Lower lobe of right lung (tissue), 2 donors: ENCODE measurements around the gene TLN1. TPM values are rescaled to one million over a fixed set of nuclear protein-coding genes. Genes with fewer than 3 reads are reported as not detected.

Experiments
- ATAC-seq, 2 donors: fragments of 200-7000 bp; cut with Tn5 transposase; one replicate each; pipeline ENCODE4 v1.9.1; 2020 to 2022; ENCODE audit warnings: mild to moderate bottlenecking in 2 of 2, moderate library complexity in 2 of 2
- DNase-seq: peaks from one replicate; pipeline ENCODE4 v3.0.0-alpha.2; 2020
- H3K27ac ChIP-seq: fragments of 200-600 bp; one replicate; pipeline ENCODE4 v1.8.0; 2022
- H3K27me3 ChIP-seq: fragments of 200-600 bp; one replicate; pipeline ENCODE4 v1.8.0; 2022; ENCODE audit warnings: low read depth
- H3K36me3 ChIP-seq: fragments of 200-600 bp; one replicate; pipeline ENCODE4 v1.8.0; 2022; ENCODE audit warnings: mild to moderate bottlenecking
- H3K4me1 ChIP-seq: fragments of 200-600 bp; one replicate; pipeline ENCODE4 v1.8.0; 2022
- H3K4me3 ChIP-seq: fragments of 200-600 bp; one replicate; pipeline ENCODE4 v1.8.0; 2022; ENCODE audit warnings: mild to moderate bottlenecking
- H3K9me3 ChIP-seq: fragments of 200-600 bp; one replicate; pipeline ENCODE4 v1.8.0; 2022
- intact Hi-C: fragments of 100-400 bp; cut with DNase I; formaldehyde crosslinking; loops from one replicate; pipeline ENCODE4 v1.11.0; 2022
- total RNA-seq: library from RNA; stranded (reverse); fragmentation: NEBNext Ultra II Directional; extraction: Animal tissue kit (Norgen Biotek cat#: 25700); gene quantifications from one replicate; pipeline ENCODE4 v1.2.1, GENCODE V29; 2021
- TF ChIP-seq, protein P1 (sequence below): fragments of 200-600 bp; IDR thresholded peaks from one replicate; pipeline ENCODE4 v1.8.0; 2022; ENCODE audit warnings: antibody characterized with exemption, mild to moderate bottlenecking
- donor health status: DM: no; HTN: yes; CAD: no; lungs with severe emphysema.

The TLN1 gene
- total RNA-seq, 1 donor from 2014 or later, result 406 TPM

DNA sequence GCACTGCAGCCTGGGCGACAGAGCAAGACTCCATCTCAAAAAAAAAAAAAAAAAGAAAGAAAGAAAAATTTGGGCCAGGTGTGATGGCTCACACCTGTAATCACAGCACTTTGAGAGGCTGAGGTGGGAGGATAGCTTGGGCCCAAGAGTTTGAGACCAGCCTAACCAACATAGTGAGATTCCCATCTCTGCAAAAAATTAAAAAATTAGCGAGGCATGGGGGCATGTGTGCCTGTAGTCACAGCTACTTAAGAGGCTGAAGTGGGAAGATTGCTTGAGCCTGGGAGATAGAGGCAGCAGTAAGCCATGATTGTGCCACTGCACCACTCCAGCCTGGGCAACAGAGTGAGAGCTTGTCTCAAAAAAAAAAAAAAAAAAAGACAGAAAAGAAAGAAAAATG is 78.4 kb downstream of the TLN1 start:
- Histone ChIP-seq H3K4me1 (peaks cover 39% of the 10 kb centered on the region), H3K9me3 (no peaks in the 10 kb centered on the region), H3K36me3 (no peaks in the 10 kb centered on the region), H3K4me3 (no peak overlapping the region), H3K27me3 (no peaks in the 10 kb centered on the region), H3K27ac (peak overlapping the region; percentile 77)
- intact Hi-C loops, result no loop called here
- no peak for DNase-seq
- TF ChIP-seq, protein P1, sequence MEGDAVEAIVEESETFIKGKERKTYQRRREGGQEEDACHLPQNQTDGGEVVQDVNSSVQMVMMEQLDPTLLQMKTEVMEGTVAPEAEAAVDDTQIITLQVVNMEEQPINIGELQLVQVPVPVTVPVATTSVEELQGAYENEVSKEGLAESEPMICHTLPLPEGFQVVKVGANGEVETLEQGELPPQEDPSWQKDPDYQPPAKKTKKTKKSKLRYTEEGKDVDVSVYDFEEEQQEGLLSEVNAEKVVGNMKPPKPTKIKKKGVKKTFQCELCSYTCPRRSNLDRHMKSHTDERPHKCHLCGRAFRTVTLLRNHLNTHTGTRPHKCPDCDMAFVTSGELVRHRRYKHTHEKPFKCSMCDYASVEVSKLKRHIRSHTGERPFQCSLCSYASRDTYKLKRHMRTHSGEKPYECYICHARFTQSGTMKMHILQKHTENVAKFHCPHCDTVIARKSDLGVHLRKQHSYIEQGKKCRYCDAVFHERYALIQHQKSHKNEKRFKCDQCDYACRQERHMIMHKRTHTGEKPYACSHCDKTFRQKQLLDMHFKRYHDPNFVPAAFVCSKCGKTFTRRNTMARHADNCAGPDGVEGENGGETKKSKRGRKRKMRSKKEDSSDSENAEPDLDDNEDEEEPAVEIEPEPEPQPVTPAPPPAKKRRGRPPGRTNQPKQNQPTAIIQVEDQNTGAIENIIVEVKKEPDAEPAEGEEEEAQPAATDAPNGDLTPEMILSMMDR, result no peak
- ATAC-seq, result no peak

DNA sequence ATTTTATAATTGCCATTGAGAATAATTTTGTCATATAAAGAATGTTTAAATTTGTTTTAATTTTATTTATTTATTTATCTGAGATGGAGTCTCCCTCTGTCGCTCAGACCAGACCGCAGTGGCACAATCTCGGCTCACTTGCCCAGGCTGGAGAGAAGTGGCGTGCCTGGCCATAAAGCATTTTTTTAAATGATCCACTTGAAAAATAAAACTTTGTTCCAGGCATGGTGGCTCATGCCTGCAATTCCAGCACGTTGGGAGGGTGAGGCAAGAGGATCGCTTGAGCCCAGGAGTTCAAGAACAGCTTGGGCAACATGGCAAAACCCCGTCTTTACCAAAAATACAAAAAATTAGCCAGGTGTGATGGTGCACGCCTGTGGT is 79.2 kb downstream of the TLN1 start:
- peak overlapping the region; percentile 77 for H3K27ac ChIP-seq
- H3K36me3 ChIP-seq, result no peaks in the 10 kb centered on the region
- ATAC-seq, result no peak
- no peak overlapping the region for H3K4me3 ChIP-seq
- TF ChIP-seq, protein P1, result no peak
- intact Hi-C loops, result no loop called here
- DNase-seq, result no peak
- H3K27me3 ChIP-seq, result no peaks in the 10 kb centered on the region
- no peaks in the 10 kb centered on the region for H3K9me3 ChIP-seq
- H3K4me1 ChIP-seq, result peaks cover 39% of the 10 kb centered on the region

DNA sequence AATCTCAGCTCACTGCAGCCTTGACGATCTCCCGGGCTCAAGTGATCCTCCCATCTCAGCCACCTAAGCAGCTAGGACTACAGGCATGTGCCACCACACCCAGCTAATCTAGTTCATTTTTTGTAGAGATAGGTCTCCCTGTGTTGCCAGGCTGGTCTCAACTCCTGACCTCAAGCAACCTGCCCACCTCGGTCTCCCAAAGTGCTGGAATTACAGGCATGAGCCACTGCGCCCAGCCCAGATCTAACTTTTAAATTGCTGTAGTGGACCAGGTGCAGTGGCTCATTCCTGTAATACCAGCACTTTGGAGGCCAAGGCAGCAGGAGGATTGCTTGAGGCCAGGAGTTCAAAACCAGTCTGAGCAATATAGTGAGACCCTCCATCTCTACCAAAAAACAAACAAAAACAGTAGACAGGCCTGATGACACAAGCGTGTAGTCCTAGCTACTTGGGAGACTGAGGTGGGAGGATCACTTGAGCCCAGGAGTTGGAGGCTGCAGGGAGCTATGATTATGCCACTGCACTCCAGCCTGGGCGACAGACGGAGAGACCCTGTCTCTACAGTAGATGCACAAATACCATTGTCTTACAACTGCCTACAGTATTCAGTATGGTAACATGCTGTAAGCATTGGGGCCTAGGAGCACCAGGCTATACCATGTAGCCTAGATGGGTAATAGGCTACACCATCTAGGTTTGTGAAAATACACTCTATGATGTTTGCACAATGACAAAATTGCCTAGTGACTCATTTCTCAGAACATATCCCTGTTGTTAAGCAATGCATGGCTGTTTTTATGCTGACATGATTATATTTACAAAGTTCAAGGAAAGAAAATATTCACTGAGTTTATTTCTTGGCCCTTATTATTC is 79.8 kb downstream of the TLN1 start:
- H3K27ac ChIP-seq, result peak overlapping the region; percentile 77
- peak; percentile 46 to 48 for ATAC-seq
- intact Hi-C loops, result no loop called here

DNA sequence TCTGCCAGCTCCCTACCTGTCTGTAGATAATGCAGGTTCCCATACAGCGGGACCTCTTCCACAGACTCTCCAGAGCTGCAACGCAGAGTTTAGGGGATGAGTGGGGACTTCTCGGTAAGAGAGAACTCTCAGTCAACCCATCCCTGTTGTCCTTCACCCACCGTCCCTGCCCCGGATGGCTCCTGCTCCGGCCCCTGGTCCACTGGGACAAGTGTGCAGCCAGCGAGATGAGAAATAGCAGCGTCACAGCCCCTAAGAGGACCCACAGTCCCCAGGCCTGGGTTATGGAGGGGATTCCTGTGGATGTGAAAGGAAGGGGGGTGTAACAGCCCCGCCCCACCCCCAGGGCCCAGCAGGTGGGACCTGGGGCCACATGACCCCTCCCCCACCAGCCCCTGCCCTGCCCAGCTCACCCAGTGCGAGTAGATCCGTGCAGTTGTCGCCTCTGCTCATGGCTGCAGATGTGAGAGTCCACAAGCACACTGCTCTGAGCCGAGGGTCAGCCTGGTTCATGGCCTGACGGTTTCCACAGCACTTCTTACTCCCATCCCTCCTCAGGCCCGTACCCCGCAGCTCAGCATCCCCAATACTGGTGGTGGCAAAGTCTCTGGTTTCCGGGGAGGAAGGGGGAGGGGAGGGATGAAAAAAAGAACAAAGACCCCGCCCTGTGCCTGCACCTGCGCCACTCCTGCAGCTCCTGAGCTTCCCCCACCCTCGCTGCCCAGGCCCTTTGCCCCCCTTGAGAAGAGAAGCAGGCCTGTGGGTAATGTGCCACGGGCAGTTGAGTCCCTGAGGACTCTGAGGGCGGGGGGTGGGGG is 81.4 kb downstream of the TLN1 start, which contains the start of gene SIT1:
Gene SIT1 (minus strand): TSS at position 591 of the 818 bp plus-strand sequence. CDS start 78 bp downstream, at position 513.
- Histone ChIP-seq H3K27ac (peak within 1 kb of the TSS; percentile 49), H3K4me3 (peak within 1 kb of the TSS; percentile 34), H3K36me3 (no peaks in the 10 kb centered on the region), H3K9me3 (no peaks in the 10 kb centered on the region), H3K4me1 (peaks cover 42% of the 10 kb centered on the region), H3K27me3 (no peaks in the 10 kb centered on the region)
- intact Hi-C loops, result no loop called here
- ATAC-seq, result no peak
- TF ChIP-seq, protein P1, result no peak
- no peak for DNase-seq

More for the DNA sequence above, 79.8 kb downstream of the TLN1 start:
- peaks cover 38% of the 10 kb centered on the region for H3K4me1 ChIP-seq
- no peak for DNase-seq
- no peaks in the 10 kb centered on the region for H3K9me3 ChIP-seq
- no peaks in the 10 kb centered on the region for H3K36me3 ChIP-seq
- no peaks in the 10 kb centered on the region for H3K27me3 ChIP-seq
- no peak overlapping the region for H3K4me3 ChIP-seq
- TF ChIP-seq, protein P1, result no peak

DNA sequence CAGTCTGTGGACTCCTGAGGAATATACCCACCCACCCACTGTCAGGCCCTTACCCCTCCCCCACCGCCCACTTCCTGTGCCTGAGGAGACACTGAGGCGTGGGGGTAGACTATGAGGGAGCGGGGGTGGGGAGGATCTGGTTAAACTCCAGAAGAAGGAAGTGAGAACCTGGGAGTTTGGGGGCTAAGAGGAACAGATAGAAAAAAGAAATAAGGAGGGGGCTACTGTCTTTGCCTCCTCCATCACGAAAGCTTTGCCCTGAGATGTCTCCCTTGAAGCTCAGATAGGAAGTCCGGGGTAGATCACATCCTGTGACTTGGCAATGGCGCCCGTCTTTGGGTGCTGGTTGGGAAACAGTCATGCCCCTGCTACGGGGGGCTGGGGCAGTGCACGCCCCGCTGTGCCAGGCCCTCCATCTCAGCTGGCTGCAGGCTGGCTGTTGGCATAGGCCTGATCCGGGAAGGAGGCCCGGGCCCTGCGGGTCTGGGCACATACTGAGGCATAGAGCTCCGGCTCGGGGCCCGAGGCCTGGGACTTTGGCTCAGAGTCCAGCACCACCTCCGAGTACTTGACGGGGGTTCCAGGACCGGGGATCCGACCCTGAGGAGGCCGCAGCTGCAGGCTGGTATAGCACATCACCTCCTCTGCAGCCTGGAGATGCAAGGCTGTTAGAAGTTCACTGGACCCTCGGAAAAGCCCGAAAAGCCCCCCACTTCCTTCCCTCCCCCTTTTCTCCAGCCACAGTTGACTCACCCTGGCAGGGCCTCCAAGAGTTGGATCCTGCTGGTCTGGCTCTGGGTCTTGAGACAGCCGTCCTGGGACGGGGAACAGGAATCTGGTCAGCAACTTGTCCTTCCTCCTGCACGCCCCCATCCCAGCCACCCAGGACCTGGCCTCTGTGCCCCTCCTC is 82.3 kb downstream of the TLN1 start:
- H3K4me1 ChIP-seq, result peaks cover 51% of the 10 kb centered on the region
- H3K9me3 ChIP-seq, result no peaks in the 10 kb centered on the region
- H3K4me3 ChIP-seq, result peak overlapping the region; percentile 34
- TF ChIP-seq, protein P1, result no peak
- H3K27me3 ChIP-seq, result no peaks in the 10 kb centered on the region
- H3K27ac ChIP-seq, result peak overlapping the region; percentile 49
- H3K36me3 ChIP-seq, result no peaks in the 10 kb centered on the region
- intact Hi-C loops, result no loop called here
- DNase-seq (no peak), ATAC-seq (no peak)
